GM19372 (cell line): ENCODE measurements around the gene FFAR1.
"Not testable (repeated sequence)": the region's sequence is repeated elsewhere in the genome, so short reads cannot be mapped to it uniquely, and the experiment has no call there.

Experiments used
- ATAC-seq: cut with Tn5 transposase; IDR thresholded peaks from one replicate; pipeline ENCODE4 v1.9.1; 2021; ENCODE audit warnings: mild to moderate bottlenecking, low read depth, moderate library complexity; ENCODE audit not compliant: unreplicated experiment

Gene FFAR1

GRCh38 chr19:35358834-35359233 is 11.1 kb downstream of the FFAR1 start:
- not testable (repeated sequence) for ATAC-seq

- not testable (repeated sequence) for ATAC-seq
Observed at GRCh38 chr19:35359395-35359794, 11.7 kb downstream of the FFAR1 start.

- ATAC-seq, result not testable (repeated sequence)
Observed at GRCh38 chr19:35360081-35360480, 12.4 kb downstream of the FFAR1 start.

- ATAC-seq, result no peak
Observed at GRCh38 chr19:35360880-35361420, 13.2 kb downstream of the FFAR1 start.

- no peak for ATAC-seq
Observed at GRCh38 chr19:35362261-35363000, 14.7 kb downstream of the FFAR1 start.

- ATAC-seq, result no peak
Observed at GRCh38 chr19:35363001-35363590, 15.4 kb downstream of the FFAR1 start.

GRCh38 chr19:35363711-35364425 is 16.2 kb downstream of the FFAR1 start:
- ATAC-seq, result no peak

- ATAC-seq, result no peak
Observed at GRCh38 chr19:35365303-35365702, 17.6 kb downstream of the FFAR1 start.

- no peak for ATAC-seq
Observed at GRCh38 chr19:35368378-35368777, 20.7 kb downstream of the FFAR1 start.

GRCh38 chr19:35369522-35369921 is 21.8 kb downstream of the FFAR1 start:
- no peak for ATAC-seq

- ATAC-seq, result no peak
Observed at GRCh38 chr19:35370722-35371121, 23.0 kb downstream of the FFAR1 start, which contains the start of gene GPR42. Gene GPR42, plus strand, starts transcription at chr19:35371068. Its CDS starts 292 bp downstream, at chr19:35371360.

- no peak for ATAC-seq
Observed at GRCh38 chr19:35373492-35373891, 25.8 kb downstream of the FFAR1 start.

GRCh38 chr19:35374031-35374430 is 26.3 kb downstream of the FFAR1 start:
- ATAC-seq, result not testable (repeated sequence)

- ATAC-seq, result no peak
Observed at GRCh38 chr19:35375505-35376307, 28.0 kb downstream of the FFAR1 start.

GRCh38 chr19:35377656-35378055 is 30.0 kb downstream of the FFAR1 start:
- ATAC-seq, result no peak

GRCh38 chr19:35378356-35378755 is 30.7 kb downstream of the FFAR1 start:
- no peak for ATAC-seq

- ATAC-seq, result not testable (repeated sequence)
Observed at GRCh38 chr19:35379545-35379944, 31.8 kb downstream of the FFAR1 start.

- no peak for ATAC-seq
Observed at GRCh38 chr19:35379992-35380391, 32.3 kb downstream of the FFAR1 start.

- ATAC-seq, result no peak
Observed at GRCh38 chr19:35380450-35381124, 32.9 kb downstream of the FFAR1 start.

- ATAC-seq, result no peak
Observed at GRCh38 chr19:35381318-35381717, 33.6 kb downstream of the FFAR1 start.
